ENCODE results near the gene PRLH. TPM values are rescaled to one million over a fixed set of nuclear protein-coding genes. Genes with fewer than 3 reads are reported as not detected.

Gene PRLH, protein sequence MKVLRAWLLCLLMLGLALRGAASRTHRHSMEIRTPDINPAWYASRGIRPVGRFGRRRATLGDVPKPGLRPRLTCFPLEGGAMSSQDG
- total RNA-seq = not detected in 2 replicates

GRCh38 chr2:237566401-237567235 is at the start of gene PRLH:
Gene PRLH, plus strand, starts transcription at chr2:237566574. Its CDS starts 0 bp downstream, at chr2:237566574.

GRCh38 chr2:237590272-237591140 is 24.1 kb downstream of the PRLH start, which contains the start of gene RAB17:
Gene RAB17, minus strand, starts transcription at chr2:237590734. Its CDS starts 4,580 bp downstream, at chr2:237586154.

Other genes with a start within 250 kb of the PRLH start
- gene COL6A3, start 152.4 kb upstream of the PRLH start, total RNA-seq = 1,153 and 1,391 TPM in 2 replicates
- 39.3 and 40.9 TPM in 2 replicates for gene MLPH, start 79.3 kb upstream of the PRLH start, total RNA-seq
- not detected in 2 replicates for gene RAB17, start 24.2 kb downstream of the PRLH start, total RNA-seq
- 64.3 and 70.9 TPM in 2 replicates for gene LRRFIP1, start 61.0 kb downstream of the PRLH start, total RNA-seq
- gene RBM44, start 232.2 kb downstream of the PRLH start, total RNA-seq = under 0.01 TPM in 2 replicates